Colon (tissue), 2 donors: Measurements from ENCODE around the gene SEPTIN8.
"Not testable (repeated sequence)": the region's sequence is repeated elsewhere in the genome, so short reads cannot be mapped to it uniquely, and the experiment has no call there.

Experiments
- FAIRE-seq: peaks from 2 replicates; lab custom pipeline; 2012; peaks lifted over from hg19 to GRCh38; lab: Jason Lieb, UNC
- donor health status: control.
- donor health status: control.

The SEPTIN8 gene

GRCh38 chr5:132812123-132812765, 35.2 kb upstream of the SEPTIN8 start:
- FAIRE-seq, result no peak

DNA sequence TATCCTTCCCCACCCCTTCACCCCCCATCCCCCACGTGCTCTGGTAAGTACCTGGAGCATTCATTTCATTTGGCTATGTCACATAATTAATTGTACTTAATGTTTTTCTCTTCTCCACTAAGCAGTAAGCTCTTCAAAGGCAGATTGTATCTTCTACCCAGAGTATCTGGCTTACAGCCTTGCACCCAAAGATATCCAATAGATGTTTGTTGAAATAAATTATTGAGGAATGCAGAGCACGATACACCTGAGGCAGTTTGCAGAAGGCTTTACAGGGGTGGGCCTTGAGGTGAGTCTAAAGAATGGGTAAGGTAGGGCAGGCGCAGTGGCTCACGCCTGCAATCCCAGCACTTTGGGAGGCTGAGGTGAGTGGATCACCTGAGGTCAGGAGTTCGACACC, 33.6 kb upstream of the SEPTIN8 start:
- FAIRE-seq, result no peak

DNA sequence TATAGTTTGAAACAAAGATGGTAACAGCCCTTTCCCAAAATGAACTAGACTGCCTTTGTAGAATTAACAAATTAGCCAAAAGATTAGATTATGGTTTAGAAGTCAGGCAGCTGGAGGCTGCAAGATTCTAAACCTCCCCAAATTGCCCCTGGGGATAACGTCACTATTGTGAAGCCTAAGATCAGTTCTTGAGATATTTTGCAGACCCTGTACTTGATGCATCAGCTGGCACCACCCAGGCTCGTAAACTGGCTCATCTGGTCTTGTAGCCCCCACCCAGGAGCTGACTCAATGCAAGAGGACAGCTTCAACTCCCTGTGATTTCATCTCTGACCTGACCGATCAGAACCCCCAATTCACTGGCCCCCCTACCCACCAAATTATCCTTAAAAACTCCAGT, 31.8 kb upstream of the SEPTIN8 start:
- no peak for FAIRE-seq

DNA sequence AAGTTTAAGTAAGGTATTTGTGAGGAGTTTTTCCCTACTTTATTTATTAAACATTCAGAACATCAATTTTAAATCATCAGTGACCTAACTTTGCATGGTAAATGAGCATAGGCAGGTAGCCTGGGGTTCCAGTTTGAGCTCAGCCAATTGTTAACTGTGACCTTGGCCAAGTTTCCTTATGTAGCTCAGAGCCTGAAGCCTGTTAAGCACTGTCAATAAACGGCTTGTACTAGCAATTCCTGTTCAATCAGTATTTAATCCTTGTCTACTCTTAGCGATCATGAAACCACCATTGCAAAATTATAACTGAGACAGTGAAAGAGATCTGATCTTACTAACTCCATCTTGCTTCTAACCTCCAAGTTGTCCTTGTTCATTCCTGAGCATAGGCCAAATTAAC, 31.4 kb upstream of the SEPTIN8 start:
- no peak for FAIRE-seq

GRCh38 chr5:132807163-132807838, 30.3 kb upstream of the SEPTIN8 start:
- FAIRE-seq, result no peak

DNA sequence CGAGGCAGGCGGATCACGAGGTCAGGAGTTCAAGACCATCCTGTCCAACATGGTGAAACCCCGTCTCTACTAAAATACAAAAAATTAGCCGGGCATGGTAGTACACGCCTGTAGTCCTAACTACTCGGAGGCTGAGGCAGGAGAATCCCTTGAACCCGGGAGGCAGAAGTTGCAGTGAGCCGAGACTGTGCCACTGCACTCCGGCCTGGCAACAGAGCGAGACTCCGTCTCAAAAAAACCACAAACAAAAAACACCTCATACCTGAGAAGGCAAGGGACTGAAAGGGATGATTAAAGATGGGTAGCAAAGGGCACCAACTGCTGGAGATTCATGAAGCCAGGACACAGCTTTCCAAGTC, 29.7 kb upstream of the SEPTIN8 start:
- not testable (repeated sequence) for FAIRE-seq

DNA sequence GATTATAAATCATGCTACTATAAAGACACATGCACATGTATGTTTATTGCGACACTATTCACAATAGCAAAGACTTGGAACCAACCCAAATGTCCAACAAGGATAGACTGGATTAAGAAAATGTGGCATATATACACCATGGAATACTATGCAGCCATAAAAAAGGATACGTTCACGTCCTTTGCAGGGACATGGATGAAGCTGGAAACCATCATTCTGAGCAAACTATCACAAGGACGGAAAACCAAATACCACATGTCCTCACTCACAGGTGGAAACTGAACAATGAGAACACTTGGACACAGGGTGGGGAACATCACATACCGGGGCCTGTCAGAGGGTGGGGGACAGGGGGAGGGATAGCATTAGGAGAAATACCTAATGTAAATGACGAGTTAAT, 28.8 kb upstream of the SEPTIN8 start:
- not testable (repeated sequence) for FAIRE-seq

- not testable (repeated sequence) for FAIRE-seq
These were observed 27.2 kb upstream of the SEPTIN8 start for GRCh38 chr5:132804219-132804618.

- FAIRE-seq, result not testable (repeated sequence)
These were observed 25.6 kb upstream of the SEPTIN8 start for GRCh38 chr5:132802685-132803066.

- FAIRE-seq, result no peak
These were observed 25.1 kb upstream of the SEPTIN8 start for GRCh38 chr5:132802044-132802684.

- no peak for FAIRE-seq
These were observed 23.5 kb upstream of the SEPTIN8 start for GRCh38 chr5:132800545-132800944.

DNA sequence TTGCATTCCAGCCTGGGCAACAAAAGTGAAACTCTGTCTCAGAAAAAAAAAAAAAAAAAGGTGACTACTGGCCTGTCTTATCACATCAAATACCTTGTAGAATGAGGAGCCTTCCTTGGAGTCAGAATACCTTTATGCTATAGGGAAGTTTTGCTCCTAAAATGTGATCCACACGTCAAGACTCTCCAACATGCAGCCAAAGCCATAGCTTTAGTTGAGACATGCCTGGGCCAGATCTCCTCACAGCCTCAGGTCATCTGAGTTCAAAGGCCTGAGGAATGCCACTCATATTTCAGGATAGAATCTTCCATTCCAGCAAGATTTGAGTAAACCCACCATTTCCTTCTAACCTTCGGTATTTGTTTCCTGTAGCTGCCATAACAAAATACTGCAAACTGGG, 22.4 kb upstream of the SEPTIN8 start:
- no peak for FAIRE-seq

GRCh38 chr5:132797651-132798050, 20.6 kb upstream of the SEPTIN8 start:
- no peak for FAIRE-seq

DNA sequence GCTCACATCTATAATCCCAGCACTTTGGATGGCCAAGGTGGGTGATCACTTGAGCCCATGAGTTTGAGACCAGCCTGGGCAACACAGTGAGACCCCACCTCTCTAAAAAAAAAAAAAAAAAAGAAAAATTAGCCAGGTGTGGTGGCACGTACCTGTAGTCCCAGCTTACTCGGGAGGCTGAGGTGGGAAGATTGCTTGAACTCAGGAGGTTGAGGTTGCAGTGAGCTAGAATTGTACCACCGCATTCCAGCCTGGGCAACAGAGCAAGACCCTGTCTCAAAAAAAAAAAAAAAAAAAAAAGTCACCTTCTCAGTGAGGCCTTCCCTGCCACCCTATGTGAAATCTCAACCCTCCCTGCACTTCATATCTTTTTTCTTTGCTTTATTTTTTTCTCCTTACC, 14.0 kb upstream of the SEPTIN8 start:
- no peak for FAIRE-seq

DNA sequence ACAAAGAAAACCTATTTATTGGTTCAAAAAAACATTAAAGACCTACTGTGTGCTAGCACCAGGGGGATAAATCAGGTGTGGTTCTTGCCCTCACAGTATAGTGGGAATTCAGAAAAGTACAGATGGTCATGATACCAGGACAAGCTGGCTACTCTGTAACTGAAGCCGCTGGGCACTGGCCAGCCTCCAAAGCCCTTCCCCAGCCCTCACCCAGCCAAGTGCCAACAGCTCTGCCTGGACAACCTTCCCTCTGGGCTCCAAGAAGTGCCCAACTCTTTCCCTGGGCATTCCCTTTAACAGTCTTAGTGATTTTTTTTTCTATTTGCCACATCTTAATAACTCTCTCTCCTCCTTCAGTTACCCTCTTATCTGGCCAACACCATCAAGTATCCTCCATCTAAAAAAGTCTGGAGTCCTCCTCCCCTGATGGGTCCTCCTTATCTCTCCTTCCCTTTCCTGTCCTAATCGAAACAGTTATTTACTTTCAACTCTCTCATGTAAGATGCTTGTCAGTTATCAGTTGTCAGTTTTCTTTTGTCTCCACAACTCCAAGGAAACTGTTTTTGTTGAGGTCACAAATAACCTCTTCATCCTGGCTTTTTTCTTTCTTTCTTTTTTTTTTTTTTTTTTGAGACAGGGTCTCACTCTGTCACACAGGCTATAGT, 13.3 kb upstream of the SEPTIN8 start:
- FAIRE-seq, result no peak

- FAIRE-seq, result no peak
These were observed 12.2 kb upstream of the SEPTIN8 start for GRCh38 chr5:132788990-132789886.

DNA sequence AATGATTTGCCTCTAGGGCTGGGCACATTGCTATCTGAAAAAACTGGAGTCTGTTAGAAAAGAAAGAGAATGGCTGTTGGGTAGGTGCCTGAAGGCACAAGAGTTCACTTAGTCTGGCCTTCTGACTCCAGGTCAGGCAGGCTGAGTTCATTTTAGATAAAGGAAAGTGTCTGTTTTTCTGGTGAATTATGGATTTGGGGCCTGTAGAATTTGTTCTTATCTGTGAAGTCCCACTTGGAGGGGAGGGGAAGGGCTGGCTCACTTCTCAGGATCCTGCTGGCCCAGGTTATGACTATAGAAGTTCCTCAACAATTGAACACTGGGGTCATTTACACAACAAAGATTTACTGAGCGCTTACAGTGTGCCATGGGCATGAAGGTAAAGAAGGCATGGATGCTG, 11.5 kb upstream of the SEPTIN8 start:
- FAIRE-seq, result no peak

GRCh38 chr5:132787076-132787475, 10.0 kb upstream of the SEPTIN8 start:
- FAIRE-seq, result no peak

DNA sequence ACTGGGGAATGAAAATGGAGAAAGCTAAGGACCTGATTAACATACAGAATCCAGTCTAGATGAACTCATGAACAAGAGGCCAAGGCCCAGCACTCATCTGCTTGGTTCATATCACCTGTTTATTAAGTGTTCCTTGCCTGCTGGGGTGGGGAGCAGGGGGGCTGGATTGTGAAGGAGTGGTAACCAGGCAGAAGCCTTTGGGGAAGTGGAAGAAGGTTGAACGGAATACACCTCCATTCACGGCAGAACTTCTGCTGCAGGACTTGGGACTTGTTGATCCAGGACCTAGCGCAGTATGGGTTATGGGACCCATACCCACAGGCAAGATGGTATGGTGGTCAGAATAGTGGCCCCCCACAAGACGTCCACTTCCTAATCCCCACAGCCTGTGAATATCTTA, 8.8 kb upstream of the SEPTIN8 start:
- FAIRE-seq, result no peak

DNA sequence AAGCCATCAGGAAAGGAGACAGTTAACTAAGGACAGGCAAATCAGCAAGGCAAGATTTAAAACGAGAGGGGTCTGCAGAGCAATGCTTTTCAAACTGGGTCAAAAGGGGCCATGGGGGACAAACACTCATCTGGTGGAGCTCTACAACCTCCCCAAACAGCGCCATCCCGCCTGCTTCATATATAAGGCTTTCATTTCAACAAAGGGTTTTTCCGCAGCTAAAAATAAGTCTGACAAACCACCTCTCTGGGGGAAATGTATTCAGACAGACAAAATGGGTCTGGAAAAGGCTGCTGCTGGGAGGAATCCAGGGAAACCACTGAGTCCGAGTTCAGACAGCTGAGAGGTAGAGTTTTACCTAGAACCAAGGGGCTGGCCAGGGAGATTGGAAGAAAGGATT, 8.3 kb upstream of the SEPTIN8 start:
- FAIRE-seq, result no peak

GRCh38 chr5:132782101-132782500, 5.1 kb upstream of the SEPTIN8 start:
- no peak for FAIRE-seq

DNA sequence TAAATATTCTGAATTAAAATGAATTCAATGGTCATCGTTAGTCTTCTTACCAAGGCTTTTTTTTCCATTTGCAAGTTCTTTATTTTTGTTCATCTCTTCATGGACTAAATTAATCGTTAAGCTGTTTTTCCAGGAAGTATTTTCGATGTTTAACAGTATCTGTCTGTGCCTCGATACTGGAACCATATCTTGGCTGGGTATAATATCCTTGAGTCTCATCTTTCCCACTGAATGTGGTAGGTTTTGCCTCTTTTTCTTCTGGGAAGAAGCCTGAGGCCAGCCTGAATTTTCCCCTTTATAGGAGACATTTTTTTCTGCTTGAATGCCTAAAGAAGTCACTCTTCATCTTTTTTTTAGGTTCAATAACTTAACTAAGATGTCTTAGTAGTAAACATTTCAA, 4.0 kb upstream of the SEPTIN8 start:
- no peak for FAIRE-seq
